Heart left ventricle (tissue), 16 donors: Measurements from ENCODE around the gene PLAC9. TPM values are rescaled to one million over a fixed set of nuclear protein-coding genes. Genes with fewer than 3 reads are reported as not detected.

ENCODE experiments used
- ATAC-seq, 4 donors: fragments of 200-7000 bp; cut with Tn5 transposase; one replicate each; pipeline ENCODE4 v1.9.1; 2020 to 2022; ENCODE audit warnings: moderate library complexity in 4 of 4, mild to moderate bottlenecking in 3 of 4, moderate number of reproducible peaks in 1 of 4
- DNase-seq, 5 donors: peaks; one replicate each; pipeline ENCODE4 v3.0.0-alpha.2; 2020
- H3K27ac ChIP-seq, 12 donors: fragments of 200-600 bp; sonication (generic) in 4 of 12; one replicate each; pipeline versions ENCODE4 v1.5.0 to v1.8.0; 2016 to 2022; ENCODE audit warnings: mild to moderate bottlenecking in 2 of 12
- H3K27me3 ChIP-seq, 9 donors: fragments of 200-600 bp; sonication (generic) in 2 of 9; one replicate each; pipeline versions ENCODE4 v1.5.1 to v1.8.0; 2016 to 2022; ENCODE audit warnings: mild to moderate bottlenecking in 3 of 9
- H3K36me3 ChIP-seq, 9 donors: fragments of 200-600 bp; sonication (generic) in 2 of 9; one replicate each; pipeline versions ENCODE4 v1.5.0 to v1.8.0; 2018 to 2022; ENCODE audit warnings: mild to moderate bottlenecking in 2 of 9
- H3K4me1 ChIP-seq, 12 donors: fragments of 200-600 bp; sonication (generic) in 4 of 12; one replicate each; pipeline versions ENCODE4 v1.5.0 to v1.8.0; 2016 to 2022; ENCODE audit warnings: mild to moderate bottlenecking in 3 of 12
- H3K4me3 ChIP-seq, 12 donors: fragments of 200-600 bp; sonication (generic) in 4 of 12; one replicate each; pipeline versions ENCODE4 v1.5.0 to v1.8.0; 2017 to 2022; ENCODE audit warnings: mild to moderate bottlenecking in 9 of 12, moderate library complexity in 4 of 12
- H3K9me3 ChIP-seq, 12 donors: fragments of 200-600 bp; sonication (generic) in 4 of 12; one replicate each; pipeline versions ENCODE4 v1.5.0 to v1.8.0; 2016 to 2022; ENCODE audit warnings: mild to moderate bottlenecking in 1 of 12
- POLR2A ChIP-seq, 2 donors: fragments of 450-650 bp; IDR thresholded peaks; one replicate each; pipeline ENCODE4 v1.6.1; 2017; ENCODE audit warnings: antibody characterized with exemption in 2 of 2, mild to moderate bottlenecking in 2 of 2, moderate library complexity in 2 of 2
- WGBS, 4 donors: extraction: QIAGEN DNeasy Blood & Tissue Kit in 2 of 4; methylation state at CpG; one replicate each; pipeline versions ENCODE4 v1.1.5 to v1.1.7; 2013 to 2018; 5-methylcytosine and 5-hydroxymethylcytosine counted together
- intact Hi-C, 10 donors: fragments of 100-400 bp; cut with DNase I; formaldehyde crosslinking; loops; one replicate each; pipeline versions ENCODE4 v1.11.1 to v1.14.2; 2022
- polyA plus RNA-seq, 2 donors: library from polyadenylated mRNA; stranded (reverse); fragments of 200-250 nt; gene quantifications; one replicate each; pipeline ENCODE4 v1.2.3, GENCODE V29; 2013
- total RNA-seq, 9 donors: library from RNA; depleted of rRNA in 2 of 9; stranded (reverse); fragments of >200 nt in 2 of 9; fragmentation: NEBNext Ultra II Directional in 3 of 9; extraction: Animal tissue kit (Norgen Biotek cat#: 25700) in 3 of 9; gene quantifications; one replicate each; pipeline versions ENCODE4 v1.1.0 to v1.2.4, GENCODE V29; 2016 to 2023
- TF ChIP-seq, protein P1 (sequence below), 12 donors: fragments of 200-600 bp; sonication (generic) in 4 of 12; IDR thresholded peaks; one replicate each; pipeline versions ENCODE4 v1.5.0 to v1.8.0; 2018 to 2022; ENCODE audit warnings: antibody characterized with exemption in 12 of 12, mild to moderate bottlenecking in 5 of 12
- donor health status: ischemic (EF 13 %, LVEDD 7.1; RV severe dilation, severe dysfunction).
- donor health status: healthy with polysubstance abuse.
- donor health status: DM: no; HTN: yes; CAD: no.
- donor health status: DM: no; HTN: no; CAD: no.
- donor health status: ischemic (EF 25% LVEDD 6.9; RV normal size, moderate dysfunction).
- donor health status: ischemic (EF 25% LVEDD 5.7; RV mildly dilated, moderate dysfunction).
- donor health status: healthy.
- donor health status: DM: yes; HTN: yes; CAD: no.
- donor health status: ischemic (EF 35%, LVEDD 5.7; RV mildly dilated, moderate dysfunction).
- donor health status: nonischemic (EF 11% LVEDD 7.7; RV severe dilation, severe dysfunction).
- donor health status: DM: yes; HTN: yes; CAD: no.
- donor health status: PGD.
- donor health status: ischemic (EF 29% LVEDD 5.4; RV normal size, mild dysfunction).
- donor health status: nonischemic (EF 23%, LVEDD 6.1; RV moderate dilation, normal function).

Gene PLAC9
- total and polyA plus RNA-seq, 11 donors, result 16.5 to 51.6 (median 26.5) TPM

DNA sequence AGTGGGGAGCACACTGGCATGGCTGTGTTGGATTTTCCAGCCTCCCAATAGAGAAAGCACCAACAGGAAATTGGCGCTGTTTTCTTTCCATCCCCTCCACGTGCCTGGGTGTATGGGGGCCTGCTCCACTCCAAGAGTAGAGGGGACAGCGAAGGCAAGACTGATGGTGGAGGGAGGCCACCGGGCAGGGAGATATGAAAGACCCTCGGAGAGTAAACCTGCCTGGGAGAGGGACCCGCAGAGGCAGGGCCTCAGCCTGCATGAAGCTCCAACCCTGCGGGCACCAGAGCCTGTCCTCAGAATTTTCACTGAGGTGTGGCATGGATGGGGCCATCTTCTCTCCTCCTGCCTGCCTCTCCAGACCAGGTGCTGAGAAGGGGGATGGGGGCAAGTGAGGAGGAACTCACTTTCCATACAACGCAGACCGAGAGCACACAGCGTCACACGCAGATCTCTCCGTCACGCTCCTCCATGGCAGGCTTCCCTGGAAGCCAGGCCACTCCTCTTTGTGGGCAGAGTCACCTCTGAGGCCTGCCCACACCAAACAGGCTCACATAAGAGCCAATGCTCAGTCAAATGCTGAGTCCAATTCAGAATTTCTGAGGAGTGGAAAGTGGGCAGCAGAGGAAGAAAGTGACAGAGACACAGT is 54.0 kb downstream of the PLAC9 start:
- intact Hi-C loops, result no loop called here
- peak in 4 of 5 donors; percentile 53 to 81 (median 68) for DNase-seq
- 51 to 64% (median 63%) methylated on average over 13 of the region's 13 CpGs for WGBS, 4 donors
- Histone ChIP-seq H3K27me3 (no peaks in the 10 kb centered on the region), H3K9me3 (no peaks in the 10 kb centered on the region), H3K36me3 (peaks cover 0 to 6% (median 0%) of the 10 kb centered on the region in 9 donors), H3K4me1 (peaks cover 9 to 97% (median 87%) of the 10 kb centered on the region in 12 donors), H3K4me3 (no peak overlapping the region), H3K27ac (peak overlapping the region; percentile 28 to 93 (median 80))
- TF ChIP-seq POLR2A (IDR thresholded peaks at IDR 0.05), result no peak
- peak; percentile 72 to 89 (median 84) for ATAC-seq

DNA sequence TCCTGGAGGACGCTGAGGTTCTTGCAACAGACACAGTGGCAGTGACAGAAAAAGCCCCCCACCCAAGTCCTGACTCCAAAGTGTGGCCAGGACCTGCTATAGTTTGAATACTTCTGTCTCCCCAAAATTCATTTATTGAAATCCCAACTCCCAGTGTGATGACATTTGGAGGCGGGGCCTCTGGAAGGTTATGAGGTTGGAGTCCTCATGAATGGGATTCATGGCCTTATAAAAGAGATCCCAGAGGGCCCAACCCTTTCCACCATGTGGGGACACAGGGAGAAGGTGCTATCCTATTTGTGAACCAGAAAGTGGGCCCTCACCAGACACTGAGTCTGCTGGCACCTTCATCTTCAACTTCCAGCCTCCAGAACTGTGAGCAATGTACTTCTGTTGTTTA is 54.5 kb downstream of the PLAC9 start:
- Histone ChIP-seq H3K4me3 (peak overlapping the region in 1 of 12 donors; percentile 18), H3K27ac (peak overlapping the region in 11 of 12 donors; percentile 66 to 93 (median 81)), H3K36me3 (peaks cover 0 to 6% (median 0%) of the 10 kb centered on the region in 9 donors), H3K9me3 (peaks cover 0 to under 1% (median 0%) of the 10 kb centered on the region in 12 donors), H3K4me1 (peaks cover 10 to 100% (median 88%) of the 10 kb centered on the region in 12 donors), H3K27me3 (no peaks in the 10 kb centered on the region)
- TF ChIP-seq POLR2A (IDR thresholded peaks at IDR 0.05), result no peak
- TF ChIP-seq, protein P1, sequence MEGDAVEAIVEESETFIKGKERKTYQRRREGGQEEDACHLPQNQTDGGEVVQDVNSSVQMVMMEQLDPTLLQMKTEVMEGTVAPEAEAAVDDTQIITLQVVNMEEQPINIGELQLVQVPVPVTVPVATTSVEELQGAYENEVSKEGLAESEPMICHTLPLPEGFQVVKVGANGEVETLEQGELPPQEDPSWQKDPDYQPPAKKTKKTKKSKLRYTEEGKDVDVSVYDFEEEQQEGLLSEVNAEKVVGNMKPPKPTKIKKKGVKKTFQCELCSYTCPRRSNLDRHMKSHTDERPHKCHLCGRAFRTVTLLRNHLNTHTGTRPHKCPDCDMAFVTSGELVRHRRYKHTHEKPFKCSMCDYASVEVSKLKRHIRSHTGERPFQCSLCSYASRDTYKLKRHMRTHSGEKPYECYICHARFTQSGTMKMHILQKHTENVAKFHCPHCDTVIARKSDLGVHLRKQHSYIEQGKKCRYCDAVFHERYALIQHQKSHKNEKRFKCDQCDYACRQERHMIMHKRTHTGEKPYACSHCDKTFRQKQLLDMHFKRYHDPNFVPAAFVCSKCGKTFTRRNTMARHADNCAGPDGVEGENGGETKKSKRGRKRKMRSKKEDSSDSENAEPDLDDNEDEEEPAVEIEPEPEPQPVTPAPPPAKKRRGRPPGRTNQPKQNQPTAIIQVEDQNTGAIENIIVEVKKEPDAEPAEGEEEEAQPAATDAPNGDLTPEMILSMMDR (IDR thresholded peaks at IDR 0.05), result no peak
- DNase-seq (no peak), ATAC-seq (no peak)
- intact Hi-C loops, result no loop called here
- 67 to 84% (median 78%) methylated on average over 2 of the region's 2 CpGs for WGBS, 4 donors

GRCh38 chr10:80187465-80188409 is 55.2 kb downstream of the PLAC9 start:
- peak overlapping the region in 1 of 12 donors; percentile 18 for H3K4me3 ChIP-seq
- no peaks in the 10 kb centered on the region for H3K27me3 ChIP-seq
- ATAC-seq (peak in 3 of 4 donors; percentile 1 to 28 (median 19)), DNase-seq (peak in 1 of 5 donors; percentile 67)
- peaks cover 0 to 7% (median 0%) of the 10 kb centered on the region in 12 donors for H3K9me3 ChIP-seq
- TF ChIP-seq POLR2A (IDR thresholded peaks at IDR 0.05), result no peak
- TF ChIP-seq, protein P1 (IDR thresholded peaks at IDR 0.05), result no peak
- H3K4me1 ChIP-seq, result peaks cover 11 to 100% (median 85%) of the 10 kb centered on the region in 12 donors
- intact Hi-C loops, result no loop called here
- WGBS, 4 donors, result 39 to 61% (median 51%) methylated on average over 15 to 16 of the region's 16 CpGs
- peak overlapping the region in 11 of 12 donors; percentile 29 to 93 (median 80) for H3K27ac ChIP-seq
- peaks cover 0 to 6% (median 0%) of the 10 kb centered on the region in 9 donors for H3K36me3 ChIP-seq

DNA sequence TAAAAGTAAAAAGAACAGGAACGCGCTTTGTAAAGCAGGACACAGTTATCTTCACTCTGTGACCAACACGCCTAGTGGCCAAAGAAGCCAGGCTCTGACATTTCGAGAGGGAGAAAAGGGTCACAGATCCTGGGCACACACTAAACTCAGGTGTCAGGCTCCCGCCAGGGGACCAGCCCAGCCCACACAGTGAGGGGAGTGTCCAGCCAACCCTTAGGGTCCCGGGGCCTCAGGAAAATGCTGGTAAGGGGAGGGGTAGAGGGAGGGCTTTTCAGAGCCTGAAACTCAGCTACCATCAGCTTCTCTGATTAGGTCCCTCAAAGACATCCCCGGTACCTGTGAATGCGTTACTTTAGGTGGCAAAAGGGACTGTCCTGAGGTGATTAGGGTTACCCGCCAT is 56.2 kb downstream of the PLAC9 start:
- Histone ChIP-seq H3K27me3 (no peaks in the 10 kb centered on the region), H3K4me1 (peaks cover 11 to 98% (median 81%) of the 10 kb centered on the region in 12 donors), H3K36me3 (peaks cover 0 to 6% (median 0%) of the 10 kb centered on the region in 9 donors), H3K4me3 (peak overlapping the region in 1 of 12 donors; percentile 18), H3K27ac (peak overlapping the region in 10 of 12 donors; percentile 23 to 93 (median 60)), H3K9me3 (peaks cover 0 to 9% (median 0%) of the 10 kb centered on the region in 12 donors)
- ATAC-seq (no peak), DNase-seq (no peak)
- WGBS, 4 donors, result 78 to 88% (median 81%) methylated on average over 9 of the region's 9 CpGs
- intact Hi-C loops, result no loop called here
- TF ChIP-seq, protein P1 (IDR thresholded peaks at IDR 0.05), result no peak
- TF ChIP-seq POLR2A (IDR thresholded peaks at IDR 0.05), result no peak
